HG03520 (cell line): ENCODE results near the gene SLC23A3.
A peak's percentile ranks its signal among the peaks of the same experiment; 100 is the strongest.

Experiments
- ATAC-seq: cut with Tn5 transposase; IDR thresholded peaks from one replicate; pipeline ENCODE4 v1.9.1; 2021; ENCODE audit warnings: mild to moderate bottlenecking, moderate library complexity; ENCODE audit not compliant: unreplicated experiment

Gene SLC23A3, protein sequence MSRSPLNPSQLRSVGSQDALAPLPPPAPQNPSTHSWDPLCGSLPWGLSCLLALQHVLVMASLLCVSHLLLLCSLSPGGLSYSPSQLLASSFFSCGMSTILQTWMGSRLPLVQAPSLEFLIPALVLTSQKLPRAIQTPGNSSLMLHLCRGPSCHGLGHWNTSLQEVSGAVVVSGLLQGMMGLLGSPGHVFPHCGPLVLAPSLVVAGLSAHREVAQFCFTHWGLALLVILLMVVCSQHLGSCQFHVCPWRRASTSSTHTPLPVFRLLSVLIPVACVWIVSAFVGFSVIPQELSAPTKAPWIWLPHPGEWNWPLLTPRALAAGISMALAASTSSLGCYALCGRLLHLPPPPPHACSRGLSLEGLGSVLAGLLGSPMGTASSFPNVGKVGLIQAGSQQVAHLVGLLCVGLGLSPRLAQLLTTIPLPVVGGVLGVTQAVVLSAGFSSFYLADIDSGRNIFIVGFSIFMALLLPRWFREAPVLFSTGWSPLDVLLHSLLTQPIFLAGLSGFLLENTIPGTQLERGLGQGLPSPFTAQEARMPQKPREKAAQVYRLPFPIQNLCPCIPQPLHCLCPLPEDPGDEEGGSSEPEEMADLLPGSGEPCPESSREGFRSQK

DNA sequence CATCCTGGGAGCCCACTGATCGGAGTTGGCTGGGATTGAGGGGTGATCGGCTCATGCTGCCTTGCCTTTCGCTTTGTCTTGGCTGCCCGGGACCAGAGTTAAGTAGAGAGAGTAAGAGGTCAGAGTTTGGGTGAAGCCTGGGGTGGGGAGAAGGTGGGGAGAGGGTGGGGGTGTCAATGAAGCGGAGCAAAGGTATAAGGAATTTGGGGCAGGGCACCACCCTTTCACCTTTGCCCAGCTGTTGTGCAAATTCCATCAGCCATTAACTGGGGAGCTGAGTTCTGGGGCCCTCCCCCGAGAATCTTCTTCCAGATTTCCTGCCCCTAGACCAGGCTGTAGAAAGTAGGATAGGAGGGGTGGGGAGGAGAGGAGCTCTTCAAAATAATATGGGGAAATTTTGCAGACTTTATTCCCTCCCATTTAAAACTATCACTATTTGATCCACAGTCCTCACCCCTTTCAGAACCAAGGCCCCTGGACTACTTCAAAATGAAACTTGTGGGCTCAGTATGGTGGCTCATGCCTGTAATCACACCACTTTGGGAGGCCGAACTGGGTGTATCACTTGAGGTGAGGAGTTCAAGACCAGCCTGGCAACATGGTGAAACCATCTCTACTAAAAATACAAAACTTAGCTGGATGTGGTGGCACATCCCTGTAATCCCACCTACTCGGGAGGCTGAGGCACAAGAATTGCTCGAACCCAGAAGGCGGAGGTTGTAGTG, at the start of gene SLC23A3:
Gene SLC23A3 (minus strand): TSS at position 100 of the 725 bp plus-strand sequence. CDS start 45 bp downstream, at position 55.
- ATAC-seq, result no peak

DNA sequence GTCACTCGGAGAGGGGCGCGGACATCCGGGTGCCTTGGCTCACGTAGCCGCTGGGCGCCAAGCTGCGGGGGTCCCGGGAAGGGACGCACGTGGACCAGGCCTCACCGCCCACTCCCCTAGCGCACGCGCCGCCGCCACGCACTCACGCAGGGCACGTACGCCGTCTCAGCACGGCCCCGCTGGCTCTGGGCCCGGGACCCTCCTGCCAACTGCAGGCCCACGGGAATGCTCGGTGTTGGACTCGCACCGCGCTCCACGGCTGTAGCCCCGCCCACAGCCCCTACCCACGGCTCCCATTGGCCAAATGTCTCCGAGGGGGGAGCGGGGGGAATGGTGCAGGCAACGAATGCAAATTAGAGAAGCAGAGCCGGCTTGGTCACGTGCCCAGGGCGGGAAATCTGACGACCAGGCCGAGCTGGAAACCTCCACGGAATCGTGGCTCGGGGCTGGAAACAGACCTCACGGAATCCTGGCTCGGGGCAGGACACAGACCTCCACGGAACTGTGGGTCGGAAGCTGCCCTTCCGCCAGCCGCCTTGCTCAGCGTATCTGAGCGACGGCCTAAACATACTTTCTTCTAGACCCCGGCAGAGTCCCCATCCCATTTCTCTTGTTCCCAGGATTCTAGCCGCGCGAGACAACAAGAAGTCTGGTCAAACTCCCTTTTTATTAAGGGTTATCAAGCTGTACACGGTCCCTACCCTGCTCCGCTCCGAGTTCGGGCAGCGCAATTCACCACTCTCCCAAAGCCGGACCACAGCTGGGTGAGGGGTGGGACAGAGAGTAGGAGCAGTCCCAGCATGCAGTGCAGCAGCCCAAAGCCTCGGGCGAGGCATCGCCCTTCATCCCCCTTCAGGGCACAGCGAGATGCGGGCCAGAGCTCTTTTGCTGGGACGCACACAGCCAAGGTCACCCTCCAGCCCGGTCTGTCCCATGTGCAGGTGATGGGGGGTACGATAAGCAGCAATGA, 49.2 kb upstream of the SLC23A3 start, which contains the start of gene ABCB6:
Gene ABCB6 (minus strand): TSS at position 227 of the 970 bp plus-strand sequence. CDS start 285 bp downstream, outside the sequence.
- peak; percentile 53 for ATAC-seq

- ATAC-seq, result peak; percentile 21
Observed at GRCh38 chr2:219218217-219218731, 48.4 kb upstream of the SLC23A3 start.

- no peak for ATAC-seq
Observed at GRCh38 chr2:219216535-219216915, 46.7 kb upstream of the SLC23A3 start.

GRCh38 chr2:219215871-219216534, 46.2 kb upstream of the SLC23A3 start:
- no peak for ATAC-seq

DNA sequence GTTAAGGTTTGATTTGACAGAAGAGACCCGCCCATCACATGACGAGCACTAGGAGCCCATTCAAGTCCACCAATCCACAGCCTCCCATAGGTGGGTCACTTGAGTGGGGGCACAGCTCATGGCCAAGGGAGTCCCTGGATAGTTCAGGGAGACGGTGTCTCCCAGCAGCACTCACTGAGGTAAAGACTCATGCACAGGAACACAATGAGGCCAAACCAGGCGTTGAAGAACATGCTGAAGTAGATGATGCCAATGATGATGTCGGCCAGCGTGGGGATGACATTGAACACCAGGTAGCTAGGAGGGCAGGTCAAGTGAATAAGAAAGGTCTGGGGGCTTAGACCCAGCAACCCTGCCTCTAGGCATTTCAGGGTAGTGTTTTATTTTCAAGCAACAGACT, 45.0 kb upstream of the SLC23A3 start:
- ATAC-seq, result no peak

- ATAC-seq, result no peak
Observed at GRCh38 chr2:219214141-219214540, 44.3 kb upstream of the SLC23A3 start.

- no peak for ATAC-seq
Observed at GRCh38 chr2:219213486-219214071, 43.8 kb upstream of the SLC23A3 start.

- ATAC-seq, result no peak
Observed at GRCh38 chr2:219213026-219213415, 43.2 kb upstream of the SLC23A3 start.

- ATAC-seq, result no peak
Observed at GRCh38 chr2:219210886-219211362, 41.1 kb upstream of the SLC23A3 start.

DNA sequence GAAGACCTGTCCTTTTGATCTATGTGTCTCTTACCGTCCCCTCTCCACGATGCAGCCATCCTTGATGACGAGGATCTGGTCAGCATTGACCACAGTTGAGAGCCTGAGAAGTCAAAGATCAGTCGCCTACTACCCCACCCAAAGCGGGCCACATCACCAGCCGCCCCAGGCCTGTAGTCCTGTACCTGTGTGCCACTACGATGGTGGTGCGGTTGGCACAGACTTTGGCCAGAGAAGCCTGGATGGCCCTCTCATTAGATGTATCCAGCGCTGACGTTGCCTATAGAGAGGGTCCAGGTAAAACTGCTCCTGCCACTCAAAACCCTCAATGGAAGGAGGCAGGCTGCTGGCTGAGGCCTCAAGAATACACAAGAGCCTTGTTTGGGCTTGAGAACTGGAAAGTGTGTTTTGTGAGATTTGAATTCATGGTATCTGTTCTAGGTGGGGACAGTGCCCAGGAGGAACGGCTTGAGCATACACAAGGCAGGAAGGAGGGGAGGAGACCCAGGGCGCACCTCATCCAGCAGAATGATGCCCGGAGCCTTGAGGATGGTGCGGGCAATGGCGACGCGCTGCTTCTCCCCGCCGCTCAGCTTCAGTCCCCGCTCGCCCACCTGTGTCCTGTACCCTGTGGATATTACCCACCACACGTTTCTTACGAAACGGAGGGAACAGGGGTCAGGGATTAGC, 40.5 kb upstream of the SLC23A3 start:
- no peak for ATAC-seq

DNA sequence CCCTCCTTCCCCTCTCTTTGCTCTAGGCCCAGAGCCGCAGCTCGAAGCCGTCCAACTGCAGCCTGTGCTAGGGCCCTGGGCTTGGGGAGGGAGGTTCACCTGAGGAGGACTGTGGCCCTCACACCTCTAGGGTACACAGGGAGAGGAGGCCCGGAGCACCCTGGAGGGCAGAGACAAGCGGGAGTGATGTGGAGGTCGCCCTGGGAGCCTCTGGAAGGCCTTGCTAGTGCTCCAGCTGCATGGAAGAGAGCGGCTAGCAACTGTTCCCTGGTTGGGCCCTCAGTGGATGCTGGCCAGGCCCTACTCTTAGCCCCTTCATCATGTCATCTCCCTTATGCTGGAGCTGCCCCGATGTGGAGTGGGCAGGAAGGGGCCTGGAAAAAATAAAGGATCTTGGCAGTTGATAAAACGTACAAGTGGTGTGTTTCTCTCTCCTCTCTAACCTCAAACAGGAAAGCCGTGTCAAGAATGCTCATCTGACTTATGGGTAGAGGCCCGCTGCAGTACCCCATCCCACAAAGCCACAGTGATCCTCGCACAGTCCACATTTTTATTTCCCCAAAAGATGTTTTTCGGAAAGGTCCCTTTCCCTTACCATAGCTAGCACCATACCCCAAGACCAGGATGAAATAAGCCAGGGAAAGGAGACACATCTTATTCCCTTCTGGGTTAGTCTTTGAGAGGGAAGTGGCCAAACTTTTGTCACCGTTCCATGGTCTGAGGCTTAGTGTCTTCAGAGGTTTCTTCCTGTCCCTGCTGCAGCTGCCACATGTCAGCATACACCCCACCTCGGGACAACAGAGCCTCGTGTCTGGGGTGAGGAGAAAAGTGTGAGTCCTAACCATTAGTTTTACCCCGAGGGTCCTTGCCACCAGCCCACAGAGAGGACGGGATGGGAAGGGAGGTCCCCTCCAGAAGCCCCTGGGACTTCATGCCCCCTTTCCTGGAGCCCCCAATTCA, 39.7 kb upstream of the SLC23A3 start:
- no peak for ATAC-seq

DNA sequence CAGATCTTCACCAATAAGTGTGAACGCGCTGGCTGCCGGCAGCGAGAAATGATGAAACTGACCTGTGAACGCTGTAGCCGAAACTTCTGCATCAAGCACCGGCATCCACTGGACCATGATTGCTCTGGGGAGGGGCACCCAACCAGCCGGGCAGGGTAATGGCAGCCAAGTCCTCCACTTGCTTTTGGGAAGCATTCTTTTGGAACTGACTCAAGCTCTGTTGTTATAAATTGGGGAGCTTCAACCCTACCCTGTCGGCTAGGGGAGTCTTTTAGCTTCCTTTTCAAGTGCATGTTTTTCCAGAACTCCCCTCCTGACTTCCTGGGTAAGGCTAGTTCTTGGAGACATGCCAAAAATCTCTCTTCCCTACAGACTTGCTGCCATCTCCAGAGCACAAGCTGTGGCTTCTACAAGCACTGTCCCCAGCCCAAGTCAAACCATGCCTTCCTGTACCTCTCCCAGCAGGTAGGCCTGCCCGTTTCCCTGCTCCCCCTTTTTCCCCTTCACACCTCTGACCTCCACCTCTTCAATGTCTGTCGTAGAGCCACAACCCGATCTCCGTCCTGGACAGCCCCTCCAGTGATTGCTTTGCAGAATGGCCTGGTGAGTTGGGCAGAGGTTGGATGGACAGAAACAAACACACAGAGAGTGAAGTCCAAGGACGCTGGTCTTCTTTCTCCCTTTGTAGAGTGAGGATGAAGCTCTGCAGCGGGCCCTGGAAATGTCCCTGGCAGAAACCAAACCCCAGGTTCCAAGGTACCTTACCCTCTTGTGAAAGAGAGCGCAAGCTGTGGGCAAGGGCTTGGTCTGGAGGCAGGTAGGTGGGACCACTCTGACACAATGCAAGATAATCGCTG, 38.3 kb upstream of the SLC23A3 start:
- no peak for ATAC-seq

DNA sequence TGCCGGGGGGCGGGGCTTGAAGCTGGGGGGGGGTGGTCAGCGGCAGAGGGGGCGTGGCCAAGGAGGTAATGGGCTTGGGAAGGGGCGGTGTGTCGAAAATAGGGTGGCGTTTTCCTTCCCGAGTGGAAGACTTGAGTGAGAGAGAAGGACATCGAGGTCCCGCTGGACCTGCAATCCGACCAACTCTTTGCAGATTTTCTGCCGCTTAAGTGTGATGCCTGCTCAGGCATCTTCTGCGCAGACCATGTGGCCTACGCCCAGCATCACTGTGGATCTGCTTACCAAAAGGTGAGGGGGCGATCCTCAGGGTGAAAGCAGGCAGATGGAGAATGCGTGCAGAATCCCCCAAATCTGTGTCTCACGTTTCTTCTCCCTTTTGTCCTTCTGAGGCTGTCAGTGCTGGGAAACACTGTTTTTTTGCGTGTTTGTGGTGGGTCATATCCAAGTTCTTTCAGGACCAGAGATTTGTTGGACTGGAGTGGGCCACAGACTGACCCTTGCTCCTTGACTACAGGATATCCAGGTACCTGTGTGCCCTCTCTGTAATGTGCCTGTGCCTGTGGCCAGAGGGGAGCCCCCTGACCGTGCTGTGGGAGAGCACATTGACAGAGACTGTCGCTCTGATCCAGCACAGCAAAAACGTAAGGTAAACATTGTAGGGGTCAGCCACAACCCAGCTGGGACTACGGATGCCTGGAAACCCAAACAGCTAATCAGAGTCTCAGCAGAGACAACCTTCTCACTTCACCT, 37.5 kb upstream of the SLC23A3 start:
- ATAC-seq, result no peak

- peak; percentile 97 for ATAC-seq
Observed at GRCh38 chr2:219206328-219207133, 36.7 kb upstream of the SLC23A3 start, which contains the start of gene ZFAND2B. Gene ZFAND2B, plus strand, starts transcription at chr2:219206782. Its CDS starts 206 bp downstream, at chr2:219206988.
